ENCODE results near the gene XRCC5.

DNA sequence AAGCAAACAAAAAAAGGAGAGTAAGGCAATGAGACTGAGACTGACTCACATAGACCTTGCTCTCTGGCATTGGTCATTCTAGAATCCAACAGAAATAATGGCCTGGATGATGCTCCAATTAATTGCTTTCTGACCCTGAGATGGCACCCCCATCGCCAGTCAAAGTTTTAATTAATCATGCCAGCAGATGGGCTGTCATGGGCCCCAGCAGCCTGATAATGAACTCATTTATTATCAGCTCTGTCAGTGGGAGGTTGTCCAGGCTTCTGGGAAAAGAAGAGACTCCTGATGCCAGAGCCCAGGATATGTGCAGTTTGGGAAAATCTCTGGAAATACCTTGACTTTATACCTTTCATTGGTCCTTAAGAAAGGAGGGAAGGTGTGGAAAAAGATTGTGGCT is 115.2 kb downstream of the XRCC5 start:
- TF ChIP-seq CTCF (conservative IDR thresholded peaks at IDR 0.05; ENCODE audit: low read depth, low read length) (no peak), EZH2 (IDR thresholded peaks at IDR 0.05; ENCODE audit: borderline replicate concordance, low read depth, low read length, poor library complexity, severe bottlenecking) (no peak)
